Activated CD4-positive, alpha-beta memory T cell treated with anti-CD3 and anti-CD28 coated beads, Interleukin-2, amount 10 ng/mL, durations not matched to agents 7 days and 5 days (primary cell): ENCODE measurements around the gene EFNA3. TPM values are rescaled to one million over a fixed set of nuclear protein-coding genes. Genes with fewer than 3 reads are reported as not detected.

ENCODE experiments used
- CTCF ChIA-PET: fragments of 350-600 bp; sonication (Branson Sonifier 250); formaldehyde crosslinking; loops from one replicate; lab custom pipeline; 2021; ENCODE audit warnings: antibody characterized with exemption, inconsistent platforms; lab: Charles Lee
- POLR2A ChIA-PET: fragments of 350-600 bp; sonication (Branson Sonifier 250); formaldehyde crosslinking; loops from one replicate; lab custom pipeline; 2021; ENCODE audit warnings: antibody characterized with exemption; lab: Charles Lee
- DNase-seq: peaks from one replicate; pipeline ENCODE4 v3.0.0-alpha.2; 2020
- H3K27ac Mint-ChIP-seq: one replicate; pipeline ENCODE4 v1.8.0; 2021; ENCODE audit warnings: mild to moderate bottlenecking, mixed read lengths
- H3K27me3 Mint-ChIP-seq: one replicate; pipeline ENCODE4 v1.8.0; 2021; ENCODE audit warnings: mixed read lengths
- H3K36me3 Mint-ChIP-seq: one replicate; pipeline ENCODE4 v1.8.0; 2021; ENCODE audit warnings: low read depth, mixed read lengths
- H3K4me1 Mint-ChIP-seq: one replicate; pipeline ENCODE4 v1.8.0; 2021; ENCODE audit warnings: mixed read lengths
- H3K4me3 Mint-ChIP-seq: one replicate; pipeline ENCODE4 v1.8.0; 2021; ENCODE audit warnings: mild to moderate bottlenecking, mixed read lengths
- H3K9me3 Mint-ChIP-seq: one replicate; pipeline ENCODE4 v1.8.0; 2021; ENCODE audit warnings: mixed read lengths
- total RNA-seq, 2 experiments: library from RNA; stranded (reverse); gene quantifications; one replicate each; pipeline ENCODE4 v1.2.3, GENCODE V29; 2021

The EFNA3 gene
- total RNA-seq, 2 experiments from 2014 or later: 3.9 to 4.9 TPM

- peak; percentile 53 for DNase-seq
- CTCF ChIA-PET: interaction anchor here (0.7 to 4.0 kb wide), 4 partner anchors 11 to 18 kb away, joined by 3 to 32 read pairs (median 4); no protein-coding TSS in a partner anchor
- Mint-ChIP-seq H3K4me1 (peaks cover 48% of the 10 kb centered on the region), H3K4me3 (no peak overlapping the region), H3K9me3 (no peaks in the 10 kb centered on the region), H3K27ac (peak overlapping the region; percentile 46), H3K27me3 (peaks cover 23% of the 10 kb centered on the region), H3K36me3 (peaks cover 4% of the 10 kb centered on the region)
- POLR2A ChIA-PET: interaction anchor here (1.0 kb wide), 1 partner anchor 12 kb away, joined by 3 read pairs; no protein-coding TSS in a partner anchor
Observed at GRCh38 chr1:155073377-155074242, 5.0 kb upstream of the EFNA3 start.

DNA sequence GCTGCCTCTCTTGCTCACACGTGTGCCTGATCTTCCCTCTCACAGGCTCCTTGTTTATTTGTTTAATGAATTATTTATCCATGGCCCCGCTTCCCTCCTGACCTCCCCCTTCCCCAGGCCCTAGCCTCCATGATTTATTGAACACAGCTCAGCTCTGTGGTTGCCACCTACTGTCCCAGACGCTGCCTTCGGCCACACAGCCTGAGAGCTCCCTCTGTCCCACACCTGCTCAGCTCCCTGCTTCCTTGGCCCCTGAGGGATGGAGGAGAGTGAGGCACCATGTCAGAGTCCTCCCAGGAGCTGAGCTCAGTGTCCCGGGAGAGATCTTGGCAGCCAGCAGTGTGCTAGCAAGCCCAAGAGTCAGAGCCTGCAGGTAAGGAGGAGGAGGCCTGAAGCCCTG lies 3.1 kb upstream of the EFNA3 start:
- Mint-ChIP-seq H3K27ac (no peak overlapping the region), H3K4me3 (no peak overlapping the region), H3K27me3 (peaks cover 37% of the 10 kb centered on the region), H3K4me1 (peaks cover 56% of the 10 kb centered on the region), H3K9me3 (no peaks in the 10 kb centered on the region), H3K36me3 (no peaks in the 10 kb centered on the region)
- DNase-seq: no peak
- ChIA-PET POLR2A (interaction anchor here (0.7 to 2.2 kb wide), 2 partner anchors 10 to 13 kb away, joined by 3 to 7 read pairs; no protein-coding TSS in a partner anchor), CTCF (interaction anchor here (1.0 to 4.0 kb wide), 7 partner anchors 10 to 596 kb away, joined by 3 to 32 read pairs (median 4); partner anchors contain the start of gene ADAM15)

DNA sequence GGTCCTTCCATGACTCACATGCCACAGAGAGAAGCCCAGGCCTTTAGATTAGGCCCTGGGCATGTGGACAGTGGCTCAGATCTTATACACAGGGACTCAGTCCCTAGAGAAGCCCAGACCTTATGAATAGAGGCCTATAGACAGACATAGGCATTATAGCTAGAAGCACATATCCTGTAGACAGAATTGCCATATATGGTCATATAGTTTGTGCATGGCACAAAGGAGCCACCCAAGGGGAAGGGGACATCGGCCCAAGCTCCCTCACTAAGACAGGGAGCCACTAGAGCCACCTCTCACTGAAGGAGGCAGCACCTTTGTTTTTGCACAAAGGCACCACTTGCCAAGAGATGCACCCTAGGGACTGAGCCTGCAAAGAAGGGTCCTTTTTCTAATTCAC lies 2.3 kb upstream of the EFNA3 start:
- H3K4me1 Mint-ChIP-seq: peaks cover 57% of the 10 kb centered on the region
- H3K27ac Mint-ChIP-seq: no peak overlapping the region
- ChIA-PET CTCF (interaction anchor here (1.1 to 4.0 kb wide), 5 partner anchors 9 to 26 kb away, joined by 3 to 32 read pairs (median 5); partner anchors contain the start of gene ADAM15), POLR2A (interaction anchor here (2.2 to 5.1 kb wide), 2 partner anchors 9 to 12 kb away, joined by 7 to 22 read pairs; partner anchors contain the start of gene EFNA4)
- no peak overlapping the region for H3K4me3 Mint-ChIP-seq
- peaks cover 42% of the 10 kb centered on the region for H3K27me3 Mint-ChIP-seq
- no peak for DNase-seq
- no peaks in the 10 kb centered on the region for H3K9me3 Mint-ChIP-seq
- no peaks in the 10 kb centered on the region for H3K36me3 Mint-ChIP-seq

- H3K4me3 Mint-ChIP-seq: no peak overlapping the region
- DNase-seq: no peak
- H3K4me1 Mint-ChIP-seq: peaks cover 57% of the 10 kb centered on the region
- H3K9me3 Mint-ChIP-seq: no peaks in the 10 kb centered on the region
- H3K36me3 Mint-ChIP-seq: no peaks in the 10 kb centered on the region
- no peak overlapping the region for H3K27ac Mint-ChIP-seq
- H3K27me3 Mint-ChIP-seq: peaks cover 42% of the 10 kb centered on the region
- CTCF ChIA-PET: interaction anchor here (2.0 to 4.0 kb wide), 3 partner anchors 8 to 16 kb away, joined by 7 to 32 read pairs (median 12); no protein-coding TSS in a partner anchor
- POLR2A ChIA-PET: interaction anchor here (2.2 to 5.1 kb wide), 2 partner anchors 8 to 13 kb away, joined by 7 to 22 read pairs; partner anchors contain the start of gene EFNA4
Observed at GRCh38 chr1:155077346-155077745, 1.3 kb upstream of the EFNA3 start.

DNA sequence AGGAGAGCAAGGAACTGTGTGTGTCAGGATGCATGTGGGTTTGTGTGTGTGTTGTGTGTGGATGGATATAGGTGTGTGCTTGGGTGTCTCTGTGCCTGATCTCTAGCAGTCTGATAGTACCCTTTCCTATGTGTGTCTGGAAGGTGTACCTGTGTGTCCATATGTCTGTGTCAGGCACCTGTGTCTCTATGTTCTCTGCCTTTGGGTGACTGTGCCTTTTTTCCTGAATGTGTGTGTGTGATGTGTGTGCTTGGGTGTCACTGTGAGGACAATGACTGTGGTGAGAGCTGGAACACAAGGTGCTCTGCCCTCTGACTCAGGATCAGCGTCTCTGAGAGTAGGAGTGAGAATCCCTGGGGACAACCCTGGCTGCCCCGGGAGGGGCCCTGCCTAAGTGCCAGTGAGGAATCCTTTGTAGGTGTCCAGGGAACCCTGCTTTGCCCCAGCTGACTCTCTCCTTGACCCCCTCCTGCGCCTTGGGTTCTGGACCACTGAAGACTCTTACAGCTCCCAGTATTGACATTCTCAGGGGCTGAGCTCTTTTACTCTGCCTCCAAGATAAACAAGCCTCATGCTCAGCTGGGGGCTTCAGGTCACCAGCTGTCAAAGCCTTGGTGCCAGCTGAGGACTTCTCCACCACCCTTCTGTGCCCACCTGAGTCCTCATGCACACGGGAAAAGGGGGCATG lies 735 bp upstream of the EFNA3 start:
- Mint-ChIP-seq H3K4me1 (peaks cover 61% of the 10 kb centered on the region), H3K27me3 (peaks cover 47% of the 10 kb centered on the region), H3K4me3 (peak overlapping the region; percentile 12), H3K27ac (no peak overlapping the region), H3K9me3 (no peaks in the 10 kb centered on the region), H3K36me3 (no peaks in the 10 kb centered on the region)
- DNase-seq: no peak
- POLR2A ChIA-PET: interaction anchor here (5.1 kb wide), 1 partner anchor 14 kb away, joined by 22 read pairs; the partner anchor contains the start of gene EFNA4
- CTCF ChIA-PET: interaction anchor here (2.0 kb wide), 1 partner anchor 17 kb away, joined by 7 read pairs; no protein-coding TSS in a partner anchor

- CTCF ChIA-PET: interaction anchor here (1.4 to 2.0 kb wide), 2 partner anchors 14 to 18 kb away, joined by 3 to 7 read pairs; no protein-coding TSS in a partner anchor
- Mint-ChIP-seq H3K36me3 (no peaks in the 10 kb centered on the region), H3K4me3 (peak overlapping the region; percentile 13), H3K27ac (no peak overlapping the region), H3K4me1 (peaks cover 56% of the 10 kb centered on the region), H3K9me3 (no peaks in the 10 kb centered on the region), H3K27me3 (peaks cover 59% of the 10 kb centered on the region)
- POLR2A ChIA-PET: interaction anchor here (1.1 to 5.1 kb wide), 3 partner anchors 12 to 18 kb away, joined by 3 to 22 read pairs (median 4); partner anchors contain the start of gene EFNA4
- DNase-seq: no peak
Observed at GRCh38 chr1:155079210-155079486, 511 bp downstream of the EFNA3 start.

DNA sequence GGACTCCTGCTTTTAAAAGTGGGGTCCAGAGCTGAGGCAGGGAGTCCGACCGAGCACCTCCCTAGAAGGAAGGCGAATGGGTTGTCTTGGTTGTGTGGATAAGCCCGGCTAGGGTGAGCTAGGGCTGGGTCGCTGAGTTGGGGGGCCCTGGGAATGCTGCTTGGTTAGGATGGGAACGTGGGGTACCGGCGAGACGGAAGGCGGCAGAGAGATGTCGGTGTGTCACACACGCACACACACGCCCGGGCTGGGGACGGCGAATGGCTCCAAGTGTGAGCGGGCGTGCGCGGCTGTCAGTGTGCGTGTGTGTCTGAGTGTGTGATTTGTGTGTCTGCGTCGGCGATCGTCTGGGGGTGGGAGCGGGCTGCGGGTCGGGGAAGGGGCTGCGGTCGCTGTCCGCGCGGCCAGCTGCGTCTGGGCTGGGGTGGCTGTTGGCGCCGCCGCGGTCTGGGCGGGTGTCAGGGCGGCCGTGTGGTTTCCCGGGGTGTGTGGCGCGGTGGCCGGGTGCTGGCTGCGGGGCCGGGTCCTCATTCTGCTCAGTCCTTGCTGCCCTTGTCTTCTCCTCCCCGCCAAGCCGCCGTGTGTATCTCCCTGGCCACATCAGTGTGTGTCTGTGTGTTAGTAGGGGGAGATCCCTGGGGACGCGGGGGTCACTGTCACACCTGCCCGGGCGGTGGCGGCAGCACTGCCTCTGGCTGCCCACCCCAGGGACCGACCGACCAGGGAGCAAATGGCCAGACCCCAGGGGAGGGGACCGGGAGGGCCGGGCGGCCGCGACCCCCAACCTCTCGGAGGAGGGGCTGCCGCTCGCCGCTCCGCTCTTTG lies 1.1 kb downstream of the EFNA3 start:
- no peak overlapping the region for H3K27ac Mint-ChIP-seq
- peaks cover 58% of the 10 kb centered on the region for H3K4me1 Mint-ChIP-seq
- H3K9me3 Mint-ChIP-seq: no peaks in the 10 kb centered on the region
- peak overlapping the region; percentile 13 for H3K4me3 Mint-ChIP-seq
- no peaks in the 10 kb centered on the region for H3K36me3 Mint-ChIP-seq
- DNase-seq: no peak
- ChIA-PET POLR2A (interaction anchor here (1.1 to 5.1 kb wide), 4 partner anchors 12 to 143 kb away, joined by 3 to 22 read pairs (median 4); partner anchors contain the start of genes EFNA4 and PMVK), CTCF (interaction anchor here (0.6 to 2.0 kb wide), 6 partner anchors 12 to 93 kb away, joined by 3 to 7 read pairs (median 3); partner anchors contain the start of gene KRTCAP2)
- peaks cover 61% of the 10 kb centered on the region for H3K27me3 Mint-ChIP-seq

- CTCF ChIA-PET: interaction anchor here (0.6 to 1.7 kb wide), 8 partner anchors 11 to 92 kb away, joined by 3 to 6 read pairs (median 3); partner anchors contain the start of gene KRTCAP2
- POLR2A ChIA-PET: interaction anchor here (0.9 to 5.1 kb wide), 4 partner anchors 16 to 144 kb away, joined by 3 to 22 read pairs (median 4); partner anchors contain the start of genes EFNA4, PBXIP1, PMVK and SLC50A1
- DNase-seq: no peak
- Mint-ChIP-seq H3K27me3 (peaks cover 61% of the 10 kb centered on the region), H3K36me3 (no peaks in the 10 kb centered on the region), H3K9me3 (no peaks in the 10 kb centered on the region), H3K27ac (no peak overlapping the region), H3K4me3 (no peak overlapping the region), H3K4me1 (peaks cover 61% of the 10 kb centered on the region)
Observed at GRCh38 chr1:155080312-155081228, 1.9 kb downstream of the EFNA3 start.

- no peak for DNase-seq
- H3K9me3 Mint-ChIP-seq: no peaks in the 10 kb centered on the region
- H3K4me3 Mint-ChIP-seq: peak overlapping the region; percentile 23
- peaks cover 60% of the 10 kb centered on the region for H3K4me1 Mint-ChIP-seq
- H3K27me3 Mint-ChIP-seq: peaks cover 59% of the 10 kb centered on the region
- no peak overlapping the region for H3K27ac Mint-ChIP-seq
- POLR2A ChIA-PET: interaction anchor here (0.9 to 1.7 kb wide), 3 partner anchors 54 to 145 kb away, joined by 3 to 4 read pairs (median 3); partner anchors contain the start of genes PBXIP1, PMVK and SLC50A1
- CTCF ChIA-PET: interaction anchor here (0.6 to 1.7 kb wide), 5 partner anchors 15 to 108 kb away, joined by 3 to 6 read pairs (median 3); partner anchors contain the start of gene KRTCAP2
- no peaks in the 10 kb centered on the region for H3K36me3 Mint-ChIP-seq
Observed at GRCh38 chr1:155081472-155082300, 3.0 kb downstream of the EFNA3 start.
